HEK293 (cell line): ENCODE measurements around the gene EFHD1.

Experiments
- CTCF ChIA-PET: fragments of 350-600 bp; formaldehyde crosslinking; extraction: SDS; loops from one replicate; lab custom pipeline; 2021; ENCODE audit warnings: antibody characterized with exemption; lab: Yijun Ruan, JAX
- POLR2A ChIA-PET: fragments of 300-600 bp; formaldehyde crosslinking; extraction: SDS; loops from one replicate; lab custom pipeline; 2020; ENCODE audit warnings: antibody characterized with exemption, inconsistent platforms; lab: Yijun Ruan, JAX
- H3K27ac ChIP-seq: fragments of 200-500 bp; sonication (Bioruptor generic); 2 replicates; pipeline ENCODE4 v1.5.1; 2014; ENCODE audit warnings: low read depth, low read length, control low read depth, inconsistent platforms; ENCODE audit errors: extremely low read depth
- H3K36me3 ChIP-seq, 2 experiments: fragments of 200-500 bp in 1 of 2; sonication (Bioruptor generic) in 1 of 2; 1 replicate in 1 of 2; 2 replicates in 1 of 2; pipeline ENCODE4 v1.5.1; 2014 to 2017; ENCODE audit warnings: inconsistent platforms in 2 of 2, low read length in 2 of 2; ENCODE audit not compliant: control insufficient read depth in 2 of 2, insufficient read depth in 1 of 2
- H3K4me1 ChIP-seq: fragments of 200-500 bp; sonication (Bioruptor generic); 2 replicates; pipeline ENCODE4 v1.5.1; 2014; ENCODE audit warnings: mild to moderate bottlenecking, low read length, inconsistent platforms; ENCODE audit not compliant: control insufficient read depth, insufficient read depth
- H3K4me3 ChIP-seq: 2 replicates; pipeline ENCODE4 v1.5.1; 2011; ENCODE audit warnings: low read depth, mild to moderate bottlenecking, control low read depth, low read length, moderate library complexity
- H3K9me3 ChIP-seq: fragments of 200-500 bp; sonication (Bioruptor generic); 2 replicates; pipeline ENCODE4 v1.5.1; 2014; ENCODE audit warnings: low read depth, low read length, inconsistent platforms; ENCODE audit not compliant: control insufficient read depth, insufficient read depth
- BCL11A ChIP-seq: fragments of 450-650 bp; formaldehyde crosslinking; IDR thresholded peaks from 2 replicates; pipeline ENCODE4 v1.5.1; 2016; ENCODE audit warnings: low read depth, missing biosample characterization, missing genetic modification characterization
- GFI1B ChIP-seq: fragments of 450-650 bp; formaldehyde crosslinking; IDR thresholded peaks from 2 replicates; pipeline ENCODE4 v1.5.1; 2016; ENCODE audit warnings: missing biosample characterization, missing genetic modification characterization
- IKZF3 ChIP-seq: fragments of 450-650 bp; IDR thresholded peaks from 2 replicates; pipeline ENCODE4 v1.5.0; 2018; ENCODE audit warnings: missing biosample characterization, mild to moderate bottlenecking, missing genetic modification characterization, moderate library complexity
- KLF10 ChIP-seq: fragments of 450-650 bp; IDR thresholded peaks from 2 replicates; pipeline ENCODE4 v1.5.1; 2018; ENCODE audit warnings: missing biosample characterization, mild to moderate bottlenecking, missing genetic modification characterization
- TRIM28 ChIP-seq: IDR thresholded peaks from 2 replicates; pipeline ENCODE4 v1.6.1; 2011; ENCODE audit warnings: low read length, control low read depth, borderline replicate concordance
- ZNF10 ChIP-seq: fragments of 450-650 bp; formaldehyde crosslinking; IDR thresholded peaks from 2 replicates; pipeline ENCODE4 v1.5.1; 2017; ENCODE audit warnings: missing biosample characterization, missing genetic modification characterization
- ZNF148 ChIP-seq: fragments of 450-650 bp; formaldehyde crosslinking; IDR thresholded peaks from 2 replicates; pipeline ENCODE4 v1.5.0; 2017; ENCODE audit warnings: missing biosample characterization, missing genetic modification characterization, borderline replicate concordance
- ZNF169 ChIP-seq: fragments of 450-650 bp; formaldehyde crosslinking; IDR thresholded peaks from 2 replicates; pipeline ENCODE4 v1.5.1; 2016; ENCODE audit warnings: missing biosample characterization, missing genetic modification characterization
- ZNF221 ChIP-seq: fragments of 450-650 bp; formaldehyde crosslinking; IDR thresholded peaks from 2 replicates; pipeline ENCODE4 v1.5.1; 2017; ENCODE audit warnings: missing biosample characterization, missing genetic modification characterization, borderline replicate concordance
- ZNF248 ChIP-seq: fragments of 450-650 bp; formaldehyde crosslinking; IDR thresholded peaks from 2 replicates; pipeline ENCODE4 v1.5.1; 2017; ENCODE audit warnings: missing biosample characterization, missing genetic modification characterization
- ZNF585B ChIP-seq: fragments of 450-650 bp; formaldehyde crosslinking; IDR thresholded peaks from 2 replicates; pipeline ENCODE4 v1.5.1; 2016; ENCODE audit warnings: missing biosample characterization, missing genetic modification characterization
- ZNF645 ChIP-seq: fragments of 450-650 bp; formaldehyde crosslinking; IDR thresholded peaks from 2 replicates; pipeline ENCODE4; 2016; ENCODE audit warnings: missing biosample characterization, missing genetic modification characterization
- ZNF701 ChIP-seq: fragments of 450-650 bp; formaldehyde crosslinking; IDR thresholded peaks from 2 replicates; pipeline ENCODE4 v1.5.1; 2016; ENCODE audit warnings: missing biosample characterization, missing genetic modification characterization
- ZNF837 ChIP-seq: fragments of 450-650 bp; formaldehyde crosslinking; IDR thresholded peaks from 2 replicates; pipeline ENCODE4 v1.5.1; 2016; ENCODE audit warnings: missing biosample characterization, missing genetic modification characterization

EFHD1 gene

GRCh38 chr2:232653441-232653840, 20.0 kb downstream of the EFHD1 start (continued):
- TF ChIP-seq ZNF248 (tag by site-specific recombination) (no peak), ZNF169 (tag by site-specific recombination) (no peak), GFI1B (tag by site-specific recombination) (no peak)

- H3K27ac ChIP-seq = no peak overlapping the region
- no peaks in the 10 kb centered on the region for H3K36me3 ChIP-seq
- no peak overlapping the region for H3K4me3 ChIP-seq
- peaks cover 3% of the 10 kb centered on the region; the same call in 1 of the 2 replicates for H3K4me1 ChIP-seq
- no peak for TF ChIP-seq ZNF837 (tag by site-specific recombination)
- TF ChIP-seq, all 188 proteins: peak for 0
- ChIA-PET CTCF (no interaction called here), POLR2A (no interaction called here)
- no peaks in the 10 kb centered on the region for H3K9me3 ChIP-seq
These were observed 22.0 kb downstream of the EFHD1 start for GRCh38 chr2:232655392-232655791.

- Histone ChIP-seq H3K9me3 (no peaks in the 10 kb centered on the region), H3K4me1 (no peaks in the 10 kb centered on the region), H3K36me3 (no peaks in the 10 kb centered on the region; a peak in 1 of 3 replicates), H3K27ac (no peak overlapping the region)
- CTCF ChIA-PET = no interaction called here
- TF ChIP-seq ZNF701 (tag by site-specific recombination) (no peak), ZNF10 (peak; percentile 90)
- TF ChIP-seq, all 188 proteins: peak for 1
- no peak overlapping the region for H3K4me3 ChIP-seq
- POLR2A ChIA-PET = interaction anchor here (0.6 kb wide), 1 partner anchor 16 kb away, joined by 5 read pairs; no protein-coding TSS in a partner anchor
These were observed 24.9 kb downstream of the EFHD1 start for GRCh38 chr2:232658217-232658785.

- H3K4me3 ChIP-seq = no peak overlapping the region
- H3K27ac ChIP-seq = no peak overlapping the region
- H3K4me1 ChIP-seq = no peaks in the 10 kb centered on the region
- H3K9me3 ChIP-seq = no peaks in the 10 kb centered on the region
- ChIA-PET CTCF (no interaction called here), POLR2A (interaction anchor here (0.6 kb wide), 1 partner anchor 17 kb away, joined by 5 read pairs; no protein-coding TSS in a partner anchor)
- peaks cover 0 to 3% of the 10 kb centered on the region in 2 experiments; a peak in 1 of 3 replicates for H3K36me3 ChIP-seq
- TF ChIP-seq BCL11A (tag by site-specific recombination) (no peak), KLF10 (tag by site-specific recombination) (no peak), ZNF148 (tag by site-specific recombination) (no peak), TRIM28 (no peak), ZNF645 (tag by site-specific recombination) (no peak), ZNF221 (tag by site-specific recombination) (no peak), IKZF3 (tag by site-specific recombination) (no peak), ZNF585B (tag by site-specific recombination) (no peak)
These were observed 26.0 kb downstream of the EFHD1 start for GRCh38 chr2:232659359-232659758.
